GM19372 (cell line): Measurements from ENCODE around the gene OR6B1.
"Not testable (repeated sequence)": the region's sequence is repeated elsewhere in the genome, so short reads cannot be mapped to it uniquely, and the experiment has no call there.

Experiments used
- ATAC-seq: cut with Tn5 transposase; IDR thresholded peaks from one replicate; pipeline ENCODE4 v1.9.1; 2021; ENCODE audit warnings: mild to moderate bottlenecking, low read depth, moderate library complexity; ENCODE audit not compliant: unreplicated experiment

The OR6B1 gene

GRCh38 chr7:144036302-144036885, 36.3 kb downstream of the OR6B1 start:
- ATAC-seq: no peak

DNA sequence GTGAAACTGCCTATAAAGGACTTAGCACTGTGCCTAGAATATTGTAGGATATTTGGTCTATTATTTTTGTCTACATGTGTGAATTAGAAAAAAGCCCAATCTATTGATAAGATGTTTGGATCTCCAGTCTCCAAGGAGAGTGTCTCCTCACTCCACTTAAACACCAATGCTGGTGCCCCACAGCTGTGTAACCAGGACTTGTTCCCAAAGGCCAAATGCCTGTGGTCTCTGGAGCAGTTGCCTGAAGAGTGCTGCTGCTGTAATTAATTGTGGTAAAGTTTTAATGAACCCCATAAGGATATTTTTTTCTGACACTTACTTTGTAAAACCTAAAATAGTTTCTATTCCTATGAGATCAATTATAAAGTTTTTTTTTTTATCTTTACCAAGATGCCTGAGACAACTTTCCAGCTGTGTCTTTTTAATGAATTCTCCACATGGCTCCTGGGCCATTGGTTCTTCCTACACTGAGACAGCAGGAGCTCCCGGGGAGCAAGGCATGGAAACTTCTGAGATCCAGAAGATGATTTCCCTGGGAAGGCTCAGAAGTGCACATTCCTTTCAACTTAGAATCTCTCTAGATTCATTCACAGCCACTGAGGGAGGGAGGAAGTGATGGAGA, 37.4 kb downstream of the OR6B1 start:
- no peak for ATAC-seq

GRCh38 chr7:144038887-144039286, 38.8 kb downstream of the OR6B1 start:
- ATAC-seq: no peak

- no peak for ATAC-seq
Observed at GRCh38 chr7:144048648-144049047, 48.5 kb downstream of the OR6B1 start, which contains the start of gene OR2A5. Gene OR2A5 (plus strand): TSS chr7:144048948. CDS start chr7:144050402, 1,454 bp downstream.

DNA sequence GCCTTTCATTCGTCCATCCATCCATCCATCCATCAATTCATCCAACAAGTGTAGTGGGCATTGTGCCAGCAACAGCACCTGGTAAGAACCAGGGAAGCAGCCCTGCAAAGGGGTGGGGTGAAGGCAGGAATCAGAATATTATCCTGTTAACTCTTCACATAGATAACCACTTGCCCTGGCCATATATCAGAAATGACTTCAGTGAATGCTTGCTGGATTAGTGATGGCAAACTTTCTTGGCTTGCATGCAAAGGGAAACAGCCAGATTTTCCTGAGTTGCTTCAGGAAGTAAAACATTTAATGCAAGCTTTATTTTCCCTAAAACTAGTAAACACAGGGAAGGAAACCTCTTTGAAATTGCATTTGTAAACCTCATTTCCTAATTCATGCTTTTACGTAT, 49.4 kb downstream of the OR6B1 start:
- ATAC-seq: no peak

DNA sequence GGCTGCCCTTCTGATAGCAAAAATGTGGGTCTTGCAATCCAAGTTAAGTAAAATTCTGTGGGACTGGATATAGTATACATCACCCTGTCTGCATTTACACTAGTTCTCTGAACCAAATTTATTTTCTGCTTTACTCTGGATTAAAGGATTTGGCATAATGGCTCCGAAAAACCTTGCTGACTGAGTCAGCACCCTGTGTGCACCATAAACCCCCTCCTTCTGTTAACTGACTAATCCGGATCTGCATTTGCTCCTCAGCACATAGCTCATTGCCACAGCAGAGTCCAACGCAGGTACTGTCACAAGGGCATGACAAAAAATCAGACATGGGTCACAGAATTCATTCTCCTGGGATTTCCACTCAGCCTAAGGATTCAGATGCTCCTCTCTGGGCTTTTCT, 50.0 kb downstream of the OR6B1 start:
- ATAC-seq: no peak

- ATAC-seq: not testable (repeated sequence)
Observed at GRCh38 chr7:144050884-144051283, 50.8 kb downstream of the OR6B1 start.

DNA sequence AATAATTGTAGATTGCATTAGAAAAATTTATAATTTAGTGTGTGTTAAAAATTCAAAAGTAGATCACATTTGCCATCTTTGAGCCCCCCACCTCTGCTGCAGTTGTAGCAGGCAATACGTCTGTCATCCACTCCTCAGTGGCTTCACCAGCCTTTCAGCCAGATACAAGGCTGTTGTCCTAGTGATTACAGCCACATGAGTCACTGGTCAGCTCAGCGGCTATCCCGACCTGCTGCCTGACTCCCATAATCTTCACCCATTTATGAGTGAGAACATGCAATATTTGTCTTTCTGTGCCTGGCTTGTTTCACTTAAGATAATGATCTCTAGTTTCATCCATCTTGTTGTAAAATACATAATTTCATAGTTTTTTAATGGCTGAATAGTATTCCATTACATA, 57.8 kb downstream of the OR6B1 start:
- ATAC-seq: no peak
